Activated CD4-positive, alpha-beta memory T cell treated with anti-CD3 and anti-CD28 coated beads for 36 hours (primary cell): ENCODE data around the gene FANCD2. TPM values are rescaled to one million over a fixed set of nuclear protein-coding genes. Genes with fewer than 3 reads are reported as not detected.
"Not testable (repeated sequence)": the region's sequence is repeated elsewhere in the genome, so short reads cannot be mapped to it uniquely, and the experiment has no call there.

Experiments used
- CTCF ChIA-PET: fragments of 350-600 bp; sonication (Branson Sonifier 250); formaldehyde crosslinking; loops from one replicate; lab custom pipeline; 2021; ENCODE audit warnings: antibody characterized with exemption, inconsistent platforms; lab: Charles Lee
- POLR2A ChIA-PET: fragments of 350-600 bp; sonication (Branson Sonifier 250); formaldehyde crosslinking; loops from one replicate; lab custom pipeline; 2021; ENCODE audit warnings: antibody characterized with exemption; lab: Charles Lee
- DNase-seq: peaks from one replicate; pipeline ENCODE4 v3.0.0-alpha.2; 2020
- H3K27ac Mint-ChIP-seq: one replicate; pipeline ENCODE4 v1.8.0; 2021; ENCODE audit warnings: mixed read lengths
- H3K27me3 Mint-ChIP-seq: one replicate; pipeline ENCODE4 v1.8.0; 2021; ENCODE audit warnings: mixed read lengths
- H3K36me3 Mint-ChIP-seq: one replicate; pipeline ENCODE4 v1.8.0; 2021; ENCODE audit warnings: mixed read lengths
- H3K4me1 Mint-ChIP-seq: one replicate; pipeline ENCODE4 v1.8.0; 2021; ENCODE audit warnings: low read depth, mixed read lengths
- H3K4me3 Mint-ChIP-seq: one replicate; pipeline ENCODE4 v1.8.0; 2021; ENCODE audit warnings: mild to moderate bottlenecking, mixed read lengths
- H3K9me3 Mint-ChIP-seq: one replicate; pipeline ENCODE4 v1.8.0; 2021; ENCODE audit warnings: mixed read lengths
- intact Hi-C: fragments of 100-400 bp; cut with micrococcal nuclease; formaldehyde crosslinking; loops from one replicate; pipeline ENCODE4 v1.15.1; 2023
- total RNA-seq, 2 experiments: library from RNA; stranded (reverse); gene quantifications; one replicate each; pipeline ENCODE4 v1.2.3, GENCODE V29; 2021

The FANCD2 gene
- total RNA-seq, 2 experiments from 2014 or later, result 83.9 to 89.4 TPM

DNA sequence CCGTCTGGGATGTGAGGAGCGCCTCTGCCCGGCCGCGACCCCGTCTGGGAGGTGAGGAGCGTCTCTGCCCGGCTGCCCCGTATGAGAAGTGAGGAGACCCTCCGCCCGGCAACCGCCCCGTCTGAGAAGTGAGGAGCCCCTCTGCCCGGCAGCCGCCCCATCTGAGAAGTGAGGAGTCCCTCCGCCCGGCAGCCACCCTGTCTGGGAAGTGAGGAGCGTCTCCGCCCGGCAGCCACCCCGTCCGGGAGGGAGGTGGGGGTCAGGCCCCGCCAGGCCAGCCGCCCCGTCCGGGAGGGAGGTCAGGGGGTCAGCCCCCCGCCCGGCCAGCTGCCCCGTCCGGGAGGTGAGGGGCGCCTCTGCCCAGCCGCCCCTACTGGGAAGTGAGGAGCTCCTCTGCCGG, 43.8 kb downstream of the FANCD2 start:
- intact Hi-C loops, CTCF ChIA-PET, H3K27ac Mint-ChIP-seq, DNase-seq, H3K4me3 Mint-ChIP-seq, POLR2A ChIA-PET, H3K27me3 Mint-ChIP-seq, H3K4me1 Mint-ChIP-seq, H3K9me3 Mint-ChIP-seq: not testable (repeated sequence)
- H3K36me3 Mint-ChIP-seq, result peaks cover 49% of the 10 kb centered on the region

DNA sequence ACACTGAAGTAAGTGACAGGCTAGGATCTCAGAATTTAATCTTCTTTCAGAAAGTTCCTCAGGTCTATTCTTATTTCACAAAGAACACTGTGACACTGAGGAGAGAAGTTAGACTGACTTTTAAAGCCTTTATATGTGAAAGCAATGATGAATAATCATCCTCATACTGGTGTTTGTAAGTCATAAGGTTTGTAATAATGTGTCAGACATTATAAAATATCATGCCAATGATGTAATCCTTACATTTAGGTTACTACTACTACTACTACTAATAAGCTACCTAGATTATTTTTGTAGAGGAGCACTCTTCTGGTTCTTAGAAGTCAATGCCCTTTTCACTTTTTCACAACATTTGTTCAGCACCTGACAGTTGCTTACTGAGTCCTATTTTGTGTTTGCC, 48.4 kb downstream of the FANCD2 start:
- Mint-ChIP-seq H3K4me1 (no peaks in the 10 kb centered on the region), H3K27ac (no peak overlapping the region), H3K9me3 (no peaks in the 10 kb centered on the region), H3K36me3 (peaks cover 26% of the 10 kb centered on the region), H3K27me3 (no peaks in the 10 kb centered on the region), H3K4me3 (no peak overlapping the region)
- ChIA-PET POLR2A (interaction anchor here (0.6 kb wide), 1 partner anchor 70 kb away, joined by 3 read pairs; no protein-coding TSS in a partner anchor), CTCF (interaction anchor here (0.7 kb wide), 1 partner anchor 189 kb away, joined by 3 read pairs; no protein-coding TSS in a partner anchor)
- intact Hi-C loops, result no loop called here
- DNase-seq, result no peak

DNA sequence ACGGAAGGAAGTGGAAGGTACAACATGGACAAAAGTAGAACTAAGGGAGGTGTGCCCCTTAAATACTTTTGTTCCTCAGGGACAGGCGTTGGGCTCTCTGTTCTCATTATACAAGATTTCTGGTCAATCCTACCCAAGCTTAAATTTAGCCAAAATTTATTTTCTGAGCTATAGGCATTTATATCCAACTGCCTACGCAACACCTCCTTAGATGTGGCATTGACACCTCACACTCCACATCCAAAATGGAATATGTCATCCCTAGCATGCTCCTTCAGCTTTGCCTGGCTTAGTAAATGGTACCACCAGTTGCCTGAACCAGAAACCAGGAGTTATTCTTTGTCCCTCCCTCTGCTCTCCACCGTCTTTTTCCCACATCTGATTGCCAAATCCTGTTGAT, 55.6 kb downstream of the FANCD2 start:
- Mint-ChIP-seq H3K27ac (no peak overlapping the region), H3K9me3 (no peaks in the 10 kb centered on the region), H3K4me1 (no peaks in the 10 kb centered on the region), H3K27me3 (no peaks in the 10 kb centered on the region), H3K4me3 (no peak overlapping the region), H3K36me3 (peaks cover 45% of the 10 kb centered on the region)
- DNase-seq, result no peak
- POLR2A ChIA-PET, result no interaction called here
- intact Hi-C loops, result no loop called here
- CTCF ChIA-PET, result no interaction called here

DNA sequence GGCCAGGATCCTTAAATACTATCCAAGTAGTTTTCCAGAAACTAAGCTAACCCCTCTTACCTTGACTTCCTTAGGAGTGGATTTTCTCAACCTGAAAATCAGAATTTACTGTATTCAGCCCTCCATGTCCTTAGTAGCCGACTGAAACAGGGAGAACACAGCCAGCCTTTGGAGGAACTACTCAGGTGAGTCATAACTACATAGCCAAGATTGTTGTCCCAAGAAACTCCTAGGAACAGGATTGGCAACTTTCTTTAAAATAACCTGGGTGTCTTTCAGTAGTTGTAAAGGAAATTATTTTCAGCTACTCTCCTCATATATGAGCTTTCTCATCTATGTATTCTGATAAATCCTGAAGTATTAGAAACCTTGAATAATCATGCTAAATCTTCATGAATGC, 59.5 kb downstream of the FANCD2 start:
- CTCF ChIA-PET, result no interaction called here

DNA sequence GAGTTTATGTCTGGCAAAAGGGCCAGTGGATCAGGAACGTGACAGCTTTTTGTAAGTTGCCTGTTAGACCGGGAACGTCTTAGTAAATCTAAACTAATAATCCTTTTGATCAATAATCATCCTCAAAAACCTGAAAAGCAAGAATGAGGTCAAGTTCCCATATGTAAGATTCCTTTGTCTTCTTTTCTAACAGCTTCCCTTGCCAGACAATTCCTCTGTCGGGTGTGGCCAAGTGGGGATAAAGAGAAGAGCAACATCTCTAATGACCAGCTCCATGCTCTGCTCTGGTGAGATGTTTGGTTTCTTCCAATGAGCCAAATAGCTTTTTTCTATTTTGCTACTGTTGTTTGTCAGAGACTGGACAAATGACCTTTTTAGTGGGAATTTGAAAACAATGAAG, 62.0 kb downstream of the FANCD2 start:
- Mint-ChIP-seq H3K4me3 (no peak overlapping the region), H3K27ac (no peak overlapping the region), H3K36me3 (peaks cover 54% of the 10 kb centered on the region), H3K4me1 (no peaks in the 10 kb centered on the region), H3K9me3 (no peaks in the 10 kb centered on the region), H3K27me3 (no peaks in the 10 kb centered on the region)
- intact Hi-C loops, result no loop called here
- POLR2A ChIA-PET, result interaction anchor here (0.7 kb wide), 1 partner anchor 84 kb away, joined by 3 read pairs; no protein-coding TSS in a partner anchor
- CTCF ChIA-PET, result no interaction called here
- DNase-seq, result no peak

More for the DNA sequence above, 59.5 kb downstream of the FANCD2 start:
- H3K4me1 Mint-ChIP-seq, result no peaks in the 10 kb centered on the region
- H3K27me3 Mint-ChIP-seq, result no peaks in the 10 kb centered on the region
- no peak overlapping the region for H3K27ac Mint-ChIP-seq
- intact Hi-C loops, result no loop called here
- no peak for DNase-seq
- POLR2A ChIA-PET, result no interaction called here
- H3K4me3 Mint-ChIP-seq, result no peak overlapping the region
- H3K9me3 Mint-ChIP-seq, result no peaks in the 10 kb centered on the region
- H3K36me3 Mint-ChIP-seq, result peaks cover 58% of the 10 kb centered on the region

DNA sequence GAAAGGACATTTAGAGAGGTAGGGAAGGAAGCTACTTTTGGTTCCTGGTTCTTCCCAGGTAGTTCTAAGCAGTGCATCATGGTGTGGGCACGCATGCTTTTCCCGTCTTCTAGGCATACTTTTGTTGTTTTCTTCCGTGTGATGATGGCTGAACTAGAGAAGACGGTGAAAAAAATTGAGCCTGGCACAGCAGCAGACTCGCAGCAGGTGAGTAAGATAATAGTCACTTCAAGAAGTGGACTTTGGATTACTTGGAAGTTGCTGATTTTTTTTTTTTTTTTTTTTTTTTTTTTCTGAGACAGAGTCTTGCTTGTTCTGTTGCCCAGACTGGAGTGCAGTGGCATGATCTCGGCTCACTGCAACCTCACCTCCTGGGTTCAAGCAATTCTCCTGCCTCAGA, 63.9 kb downstream of the FANCD2 start:
- Mint-ChIP-seq H3K4me1 (no peaks in the 10 kb centered on the region), H3K36me3 (peaks cover 50% of the 10 kb centered on the region), H3K9me3 (no peaks in the 10 kb centered on the region), H3K4me3 (no peak overlapping the region), H3K27me3 (no peaks in the 10 kb centered on the region), H3K27ac (no peak overlapping the region)
- intact Hi-C loops, result no loop called here
- ChIA-PET CTCF (interaction anchor here (1.0 kb wide), 1 partner anchor 241 kb away, joined by 3 read pairs; no protein-coding TSS in a partner anchor), POLR2A (no interaction called here)
- DNase-seq, result no peak

DNA sequence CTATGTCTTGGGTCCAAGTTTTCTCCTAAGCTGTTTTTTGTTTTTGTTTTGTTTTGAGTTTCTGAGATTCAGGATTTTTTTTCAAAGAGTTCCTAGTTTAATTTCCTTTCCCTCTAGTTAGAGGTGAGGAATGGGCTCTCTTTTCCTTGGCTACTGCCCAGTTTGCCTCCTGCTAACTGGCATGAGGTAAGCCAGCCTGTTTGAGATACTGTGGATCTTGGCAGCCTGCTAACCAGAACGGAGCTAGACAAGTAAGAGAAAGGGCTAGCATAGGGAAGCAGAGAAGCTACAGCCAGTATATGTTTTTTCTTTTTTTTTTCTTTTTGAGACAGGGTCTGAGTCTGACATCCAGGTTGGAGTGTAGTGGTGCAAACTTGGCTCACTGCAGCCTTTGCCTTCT, 64.5 kb downstream of the FANCD2 start:
- H3K9me3 Mint-ChIP-seq, H3K4me1 Mint-ChIP-seq, H3K4me3 Mint-ChIP-seq, intact Hi-C loops, POLR2A ChIA-PET, H3K27me3 Mint-ChIP-seq, DNase-seq, CTCF ChIA-PET, H3K27ac Mint-ChIP-seq: not testable (repeated sequence)
- peaks cover 50% of the 10 kb centered on the region for H3K36me3 Mint-ChIP-seq

DNA sequence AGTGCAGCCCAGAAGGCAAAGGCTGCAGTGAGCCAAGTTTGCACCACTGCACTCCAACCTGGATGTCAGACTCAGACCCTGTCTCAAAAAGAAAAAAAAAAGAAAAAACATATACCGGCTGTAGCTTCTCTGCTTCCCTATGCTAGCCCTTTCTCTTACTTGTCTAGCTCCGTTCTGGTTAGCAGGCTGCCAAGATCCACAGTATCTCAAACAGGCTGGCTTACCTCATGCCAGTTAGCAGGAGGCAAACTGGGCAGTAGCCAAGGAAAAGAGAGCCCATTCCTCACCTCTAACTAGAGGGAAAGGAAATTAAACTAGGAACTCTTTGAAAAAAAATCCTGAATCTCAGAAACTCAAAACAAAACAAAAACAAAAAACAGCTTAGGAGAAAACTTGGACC, 65.2 kb downstream of the FANCD2 start:
- DNase-seq, POLR2A ChIA-PET, H3K4me1 Mint-ChIP-seq, H3K27me3 Mint-ChIP-seq, intact Hi-C loops, CTCF ChIA-PET, H3K9me3 Mint-ChIP-seq, H3K4me3 Mint-ChIP-seq, H3K27ac Mint-ChIP-seq: not testable (repeated sequence)
- H3K36me3 Mint-ChIP-seq, result peaks cover 49% of the 10 kb centered on the region

DNA sequence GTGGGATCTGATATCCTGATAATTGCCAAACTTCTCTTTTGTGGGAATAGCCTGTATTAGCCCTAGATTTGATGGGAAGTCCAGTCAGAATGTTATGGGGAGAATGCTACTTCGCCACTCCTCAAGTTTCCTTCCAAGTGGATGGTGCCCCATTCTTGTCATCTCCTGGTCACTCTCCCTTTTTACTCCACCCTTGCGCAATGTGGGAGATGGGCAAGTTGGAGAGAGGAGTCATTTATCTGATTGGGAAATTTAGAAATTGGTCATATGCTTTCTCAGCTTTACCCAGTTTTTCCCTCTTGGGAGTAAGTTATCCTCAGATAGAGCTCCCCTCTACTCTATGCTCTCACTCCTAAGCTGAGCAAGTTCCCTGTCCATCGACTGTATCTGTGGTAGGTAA, 67.4 kb downstream of the FANCD2 start:
- DNase-seq, result no peak
- H3K27ac Mint-ChIP-seq, result no peak overlapping the region
- CTCF ChIA-PET, result no interaction called here
- H3K27me3 Mint-ChIP-seq, result no peaks in the 10 kb centered on the region
- no peaks in the 10 kb centered on the region for H3K4me1 Mint-ChIP-seq
- POLR2A ChIA-PET, result no interaction called here
- no peak overlapping the region for H3K4me3 Mint-ChIP-seq
- H3K9me3 Mint-ChIP-seq, result no peaks in the 10 kb centered on the region
- H3K36me3 Mint-ChIP-seq, result peaks cover 49% of the 10 kb centered on the region
- intact Hi-C loops, result no loop called here

DNA sequence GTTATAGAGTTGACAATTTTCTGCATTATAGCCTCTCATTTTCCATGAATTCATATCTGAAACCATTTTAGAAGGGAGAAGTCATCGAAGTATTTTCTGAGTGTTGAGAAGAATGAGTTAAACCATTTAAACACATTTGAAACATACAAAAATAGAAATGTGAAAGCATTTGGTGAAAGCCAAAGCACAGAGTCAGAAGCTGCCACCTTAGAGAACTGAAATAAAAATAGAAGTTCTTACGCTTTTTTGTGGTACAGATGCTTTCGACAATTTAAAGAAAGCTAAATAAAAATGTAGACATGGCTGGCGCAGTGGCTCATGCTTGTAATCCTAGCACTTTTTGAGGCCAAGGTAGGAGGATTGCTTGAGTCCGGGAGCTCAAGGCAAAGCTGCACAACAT, 72.8 kb downstream of the FANCD2 start:
- Mint-ChIP-seq H3K27ac (no peak overlapping the region), H3K4me3 (no peak overlapping the region), H3K9me3 (no peaks in the 10 kb centered on the region), H3K27me3 (no peaks in the 10 kb centered on the region), H3K36me3 (peaks cover 33% of the 10 kb centered on the region), H3K4me1 (no peaks in the 10 kb centered on the region)
- ChIA-PET CTCF (no interaction called here), POLR2A (no interaction called here)
- DNase-seq, result no peak
- intact Hi-C loops, result no loop called here

DNA sequence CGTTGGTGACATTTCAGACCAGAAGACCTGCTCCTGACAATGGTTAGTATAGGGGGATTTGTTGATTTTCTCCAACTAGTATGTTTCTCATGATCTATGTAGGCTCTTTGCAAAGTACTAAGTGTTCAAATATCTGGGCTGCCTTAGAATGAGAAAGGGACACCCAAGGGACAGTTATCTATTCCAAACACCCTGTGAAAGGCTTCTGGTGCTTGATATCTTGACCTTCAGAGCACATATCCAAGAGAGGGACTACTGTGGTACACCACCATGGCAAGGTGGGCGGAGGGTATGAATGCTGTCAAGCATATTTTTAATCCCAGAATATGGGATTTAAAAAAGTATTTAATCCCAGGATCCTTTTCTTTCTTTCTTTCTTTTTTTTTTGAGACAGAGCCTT, 80.7 kb downstream of the FANCD2 start:
- no peak for DNase-seq
- intact Hi-C loops, result no loop called here
- POLR2A ChIA-PET, result no interaction called here
- CTCF ChIA-PET, result no interaction called here
- Mint-ChIP-seq H3K4me3 (no peak overlapping the region), H3K4me1 (no peaks in the 10 kb centered on the region), H3K36me3 (peaks cover 1% of the 10 kb centered on the region), H3K27me3 (peaks cover 1% of the 10 kb centered on the region), H3K9me3 (no peaks in the 10 kb centered on the region), H3K27ac (no peak overlapping the region)

DNA sequence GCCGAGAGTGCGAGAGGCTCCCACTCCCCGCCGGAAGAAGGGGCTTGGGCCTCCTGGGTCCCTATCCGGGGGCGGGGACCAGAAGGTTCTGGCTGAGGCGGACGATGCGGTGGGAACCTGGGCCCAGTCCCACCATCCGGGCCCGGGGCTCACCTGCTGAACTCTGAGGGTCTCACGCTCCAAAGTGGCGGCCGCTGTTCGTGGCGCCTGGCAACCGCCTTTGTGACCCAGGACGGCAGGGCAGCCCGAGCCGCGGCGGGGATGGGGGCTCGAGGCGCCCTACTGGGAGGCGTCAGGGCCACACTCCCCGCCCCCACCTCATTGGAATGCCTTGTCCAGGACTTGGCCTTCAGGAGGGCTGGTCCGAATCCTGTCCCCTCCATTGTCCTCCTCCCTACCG, 81.9 kb downstream of the FANCD2 start, which contains the start of gene FANCD2OS:
Gene FANCD2OS, minus strand, starts transcription at position 165 of the 400 bp plus-strand sequence. CDS start 3,481 bp downstream, outside the sequence.
- CTCF ChIA-PET, result no interaction called here
- no peaks in the 10 kb centered on the region for H3K36me3 Mint-ChIP-seq
- intact Hi-C loops, result no loop called here
- peaks cover 1% of the 10 kb centered on the region for H3K27me3 Mint-ChIP-seq
- no peak for DNase-seq
- no peak within 1 kb of the TSS for H3K27ac Mint-ChIP-seq
- no peak within 1 kb of the TSS for H3K4me3 Mint-ChIP-seq
- POLR2A ChIA-PET, result no interaction called here
- no peaks in the 10 kb centered on the region for H3K4me1 Mint-ChIP-seq
- no peaks in the 10 kb centered on the region for H3K9me3 Mint-ChIP-seq
